K562 treated with DMSO at 1 percent for 12 hours (cell line): ENCODE results near the gene LILRA5. TPM values are rescaled to one million over a fixed set of nuclear protein-coding genes. Genes with fewer than 3 reads are reported as not detected.

Experiments used
- total RNA-seq: library from RNA; unstranded; fragments of 300-600 nt; gene quantifications from 2 replicates; pipeline ENCODE4 v1.2.3, GENCODE V29; 2022; ENCODE audit not compliant: insufficient read depth

The LILRA5 gene
- 0.86 TPM in 1 of 2 replicates, not detected in the other for total RNA-seq

GRCh38 chr19:54312436-54313377 is at the start of gene LILRA5:
Gene LILRA5 (minus strand): TSS chr19:54313166. CDS start chr19:54313019, 147 bp downstream.

GRCh38 chr19:54281007-54281728 is 31.8 kb downstream of the LILRA5 start, which contains the start of gene LILRB2:
Gene LILRB2 (minus strand): TSS chr19:54281110. CDS start chr19:54280496, 614 bp downstream.

GRCh38 chr19:54257116-54257480 is 55.9 kb downstream of the LILRA5 start, which contains the start of gene LILRB5:
Gene LILRB5 (minus strand): TSS chr19:54257273. CDS start chr19:54257193, 80 bp downstream.

Other genes starting within 250 kb of the LILRA5 start
- gene VSTM1, start 249.3 kb downstream of the LILRA5 start, total RNA-seq: not detected in 2 replicates
- not detected in 2 replicates for gene TARM1, start 231.8 kb downstream of the LILRA5 start, total RNA-seq
- 0.81 and 2.3 TPM in 2 replicates for gene OSCAR, start 212.4 kb downstream of the LILRA5 start, total RNA-seq
- 99.7 and 108 TPM in 2 replicates for gene NDUFA3, start 210.3 kb downstream of the LILRA5 start, total RNA-seq
- 6.7 and 10.4 TPM in 2 replicates for gene TFPT, start 197.5 kb downstream of the LILRA5 start, total RNA-seq
- 63.2 and 71.2 TPM in 2 replicates for gene PRPF31, start 197.4 kb downstream of the LILRA5 start, total RNA-seq
- gene CNOT3, start 175.4 kb downstream of the LILRA5 start, total RNA-seq: 34.4 and 66.8 TPM in 2 replicates
- gene LENG1, start 153.4 kb downstream of the LILRA5 start, total RNA-seq: 5.8 and 6.1 TPM in 2 replicates
- gene TMC4, start 140.0 kb downstream of the LILRA5 start, total RNA-seq: 7.6 TPM in 1 of 2 replicates, not detected in the other
- gene MBOAT7, start 123.6 kb downstream of the LILRA5 start, total RNA-seq: 154 and 235 TPM in 2 replicates
- 64.9 and 72.2 TPM in 2 replicates for gene TSEN34, start 121.9 kb downstream of the LILRA5 start, total RNA-seq
- gene RPS9, start 112.3 kb downstream of the LILRA5 start, total RNA-seq: 5,624 and 9,005 TPM in 2 replicates
- gene LILRB3, start 90.2 kb downstream of the LILRA5 start, total RNA-seq: not detected in 2 replicates
- not detected in 2 replicates for gene LILRA6, start 70.4 kb downstream of the LILRA5 start, total RNA-seq
- gene LILRB5, start 55.9 kb downstream of the LILRA5 start, total RNA-seq: not detected in 2 replicates
- not detected in 2 replicates for gene LILRB2, start 32.1 kb downstream of the LILRA5 start, total RNA-seq
- gene LILRA4, start 26.0 kb upstream of the LILRA5 start, total RNA-seq: not detected in 2 replicates
- gene LAIR1, start 51.8 kb upstream of the LILRA5 start, total RNA-seq: 3.2 TPM in 1 of 2 replicates, not detected in the other
- not detected in 2 replicates for gene TTYH1, start 102.3 kb upstream of the LILRA5 start, total RNA-seq
- 46.7 and 133 TPM in 2 replicates for gene LENG8, start 136.0 kb upstream of the LILRA5 start, total RNA-seq
- gene LENG9, start 150.6 kb upstream of the LILRA5 start, total RNA-seq: 0.35 TPM in 1 of 2 replicates, not detected in the other
- gene CDC42EP5, start 160.1 kb upstream of the LILRA5 start, total RNA-seq: 1.4 TPM in 1 of 2 replicates, not detected in the other
- gene LAIR2, start 189.7 kb upstream of the LILRA5 start, total RNA-seq: not detected in 2 replicates